HTERT RPE-1 (cell line): Measurements from ENCODE around the gene SACM1L.

Source experiments
- in situ Hi-C: fragments of 300-500 bp; cut with MboI; formaldehyde crosslinking; loops from 4 replicates; pipeline ENCODE4 v1.14.3; 2020; ENCODE audit warnings: low sequenced_read_pairs

SACM1L gene

GRCh38 chr3:45762647-45763302 is 73.6 kb downstream of the SACM1L start:
- in situ Hi-C loops, result no loop called here

- in situ Hi-C loops, result no loop called here
These were observed 74.1 kb downstream of the SACM1L start for GRCh38 chr3:45763303-45763675.

- in situ Hi-C loops, result no loop called here
These were observed 76.2 kb downstream of the SACM1L start for GRCh38 chr3:45765266-45765851.

GRCh38 chr3:45765958-45766357 is 76.8 kb downstream of the SACM1L start:
- in situ Hi-C loops, result no loop called here

GRCh38 chr3:45771166-45771775 is 82.1 kb downstream of the SACM1L start:
- in situ Hi-C loops, result no loop called here

GRCh38 chr3:45771831-45772230 is 82.6 kb downstream of the SACM1L start:
- in situ Hi-C loops, result no loop called here

GRCh38 chr3:45772341-45773035 is 83.3 kb downstream of the SACM1L start:
- in situ Hi-C loops, result no loop called here

- in situ Hi-C loops, result no loop called here
These were observed 83.9 kb downstream of the SACM1L start for GRCh38 chr3:45773072-45773471.

GRCh38 chr3:45773714-45774449 is 84.7 kb downstream of the SACM1L start:
- in situ Hi-C loops, result no loop called here

- in situ Hi-C loops, result no loop called here
These were observed 85.7 kb downstream of the SACM1L start for GRCh38 chr3:45774581-45775521.

GRCh38 chr3:45775571-45776300 is 86.5 kb downstream of the SACM1L start:
- in situ Hi-C loops, result no loop called here

GRCh38 chr3:45776301-45776595 is 87.1 kb downstream of the SACM1L start:
- in situ Hi-C loops, result no loop called here

- in situ Hi-C loops, result no loop called here
These were observed 87.4 kb downstream of the SACM1L start for GRCh38 chr3:45776611-45777010.

GRCh38 chr3:45777111-45777745 is 88.0 kb downstream of the SACM1L start:
- in situ Hi-C loops, result no loop called here

GRCh38 chr3:45777746-45778386 is 88.7 kb downstream of the SACM1L start:
- in situ Hi-C loops, result no loop called here

GRCh38 chr3:45778761-45779201 is 89.6 kb downstream of the SACM1L start:
- in situ Hi-C loops, result no loop called here

GRCh38 chr3:45779746-45780735 is 90.8 kb downstream of the SACM1L start:
- in situ Hi-C loops, result no loop called here
